MM.1S (cell line): Measurements from ENCODE around the gene CADM2.

Experiments used
- DNase-seq: peaks from one replicate; pipeline ENCODE4 v3.0.0-alpha.2; 2015
- H2AFZ ChIP-seq: fragments of 300-600 bp; sonication (generic); 2 replicates; pipeline ENCODE4 v1.6.0; 2016; ENCODE audit warnings: antibody characterized with exemption, low read length
- H3F3A ChIP-seq: fragments of 300-600 bp; sonication (generic); 2 replicates; pipeline ENCODE4 v1.6.1; 2016; ENCODE audit warnings: mild to moderate bottlenecking, antibody characterized with exemption, low read length, moderate library complexity, mixed read lengths; ENCODE audit not compliant: insufficient read depth
- H3K27ac ChIP-seq: fragments of 300-600 bp; sonication (generic); 2 replicates; pipeline ENCODE4 v1.5.1; 2016; ENCODE audit warnings: mild to moderate bottlenecking, low read length
- H3K27me3 ChIP-seq: fragments of 300-600 bp; sonication (generic); replicated peaks from 2 replicates; pipeline ENCODE4 v1.6.0; 2016; ENCODE audit warnings: low read length; ENCODE audit not compliant: insufficient read depth
- H3K36me3 ChIP-seq: fragments of 300-600 bp; sonication (generic); replicated peaks from 2 replicates; pipeline ENCODE4 v1.6.1; 2016; ENCODE audit warnings: mild to moderate bottlenecking, low read length, mixed read lengths; ENCODE audit not compliant: insufficient read depth
- H3K4me1 ChIP-seq: fragments of 300-600 bp; sonication (generic); 2 replicates; pipeline ENCODE4 v1.6.1; 2016; ENCODE audit warnings: low read length, mixed read lengths
- H3K4me2 ChIP-seq: fragments of 300-600 bp; sonication (generic); 2 replicates; pipeline ENCODE4 v1.6.0; 2016; ENCODE audit warnings: low read depth, low read length
- H3K4me3 ChIP-seq: fragments of 300-600 bp; sonication (generic); 2 replicates; pipeline ENCODE4 v1.5.1; 2016; ENCODE audit warnings: low read length, mixed read lengths
- H3K79me2 ChIP-seq: fragments of 300-600 bp; sonication (generic); 2 replicates; pipeline ENCODE4 v1.6.1; 2016; ENCODE audit warnings: mixed run types, low read length, mixed read lengths
- H3K9ac ChIP-seq: fragments of 300-600 bp; sonication (generic); 2 replicates; pipeline ENCODE4 v1.6.1; 2016; ENCODE audit warnings: low read length, mixed read lengths
- H3K9me2 ChIP-seq: fragments of 300-600 bp; sonication (generic); replicated peaks from 2 replicates; pipeline ENCODE4 v1.6.1; 2016; ENCODE audit warnings: mild to moderate bottlenecking, low read length, mixed read lengths; ENCODE audit not compliant: insufficient read depth
- H3K9me3 ChIP-seq: fragments of 300-600 bp; sonication (generic); replicated peaks from 2 replicates; pipeline ENCODE4 v1.6.1; 2016; ENCODE audit warnings: mild to moderate bottlenecking, low read length, mixed read lengths; ENCODE audit not compliant: insufficient read depth
- H4K20me1 ChIP-seq: fragments of 300-600 bp; sonication (generic); 2 replicates; pipeline ENCODE4 v1.6.1; 2016; ENCODE audit warnings: mild to moderate bottlenecking, low read length, moderate library complexity, mixed read lengths; ENCODE audit not compliant: insufficient read depth
- CTCF ChIP-seq: fragments of 300-600 bp; sonication (generic); IDR thresholded peaks from 2 replicates; pipeline ENCODE4 v1.5.1; 2016; ENCODE audit warnings: antibody characterized with exemption, low read length, mixed read lengths
- EZH2 ChIP-seq: fragments of 300-600 bp; sonication (generic); optimal IDR thresholded peaks from 2 replicates; pipeline ENCODE3; 2017; ENCODE audit warnings: low read depth, mild to moderate bottlenecking, antibody characterized with exemption, low read length, mixed read lengths
- EZH2phosphoT487 ChIP-seq: fragments of 300-600 bp; sonication (generic); IDR thresholded peaks from 2 replicates; pipeline ENCODE4 v1.6.1; 2018; ENCODE audit warnings: antibody characterized with exemption, low read length

Gene CADM2

DNA sequence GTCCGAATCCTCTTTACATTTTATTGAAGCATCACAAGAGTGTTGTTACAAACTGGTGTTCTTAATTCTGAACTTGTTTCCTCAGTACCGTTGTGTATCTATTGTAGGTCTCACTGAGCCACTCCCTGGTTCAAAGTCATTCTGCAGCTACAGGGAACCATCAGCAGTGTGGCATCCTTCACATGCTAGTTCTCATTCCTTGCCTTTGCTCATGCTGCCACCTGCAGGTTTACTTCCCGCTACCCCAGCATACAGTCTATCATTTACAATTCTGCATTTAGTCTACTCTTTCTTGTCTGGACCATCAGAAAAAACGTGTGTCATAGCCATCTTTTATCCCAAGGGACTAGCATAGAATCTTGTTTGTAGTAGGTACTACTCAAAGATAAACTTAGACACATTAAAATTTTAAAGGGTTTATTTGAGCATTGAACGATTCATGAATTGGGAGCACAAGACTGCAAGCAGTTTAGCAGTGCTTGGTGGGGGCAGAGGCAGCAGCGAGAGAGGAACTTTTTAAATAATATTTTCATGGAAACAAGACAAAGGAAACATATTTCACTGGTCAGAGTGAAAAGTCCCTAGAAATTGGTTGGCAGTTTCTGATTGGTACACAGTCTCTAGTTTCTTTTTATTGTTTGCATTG, 402.1 kb downstream of the CADM2 start:
- no peak overlapping the region for H2AFZ ChIP-seq
- TF ChIP-seq CTCF (peak; percentile 66), EZH2phosphoT487 (no peak)
- H4K20me1 ChIP-seq, result no peaks in the 10 kb centered on the region
- H3K9me2 ChIP-seq, result no peaks in the 10 kb centered on the region
- no peaks in the 10 kb centered on the region for H3K79me2 ChIP-seq
- H3K9ac ChIP-seq, result no peak overlapping the region
- no peak overlapping the region for H3K27ac ChIP-seq
- H3K9me3 ChIP-seq, result no peaks in the 10 kb centered on the region
- DNase-seq, result peak; percentile 61
- no peaks in the 10 kb centered on the region for H3K4me1 ChIP-seq
- H3K36me3 ChIP-seq, result no peaks in the 10 kb centered on the region
- H3K4me3 ChIP-seq, result no peak overlapping the region
- no peaks in the 10 kb centered on the region for H3F3A ChIP-seq
- no peak overlapping the region for H3K4me2 ChIP-seq
- H3K27me3 ChIP-seq, result no peaks in the 10 kb centered on the region

GRCh38 chr3:85364296-85364909, 405.6 kb downstream of the CADM2 start:
- no peak overlapping the region for H2AFZ ChIP-seq
- H3K9ac ChIP-seq, result no peak overlapping the region
- no peaks in the 10 kb centered on the region for H3K9me2 ChIP-seq
- H3K4me3 ChIP-seq, result no peak overlapping the region
- no peaks in the 10 kb centered on the region for H3F3A ChIP-seq
- TF ChIP-seq CTCF, result no peak
- H3K27ac ChIP-seq, result no peak overlapping the region
- H3K9me3 ChIP-seq, result no peaks in the 10 kb centered on the region
- no peaks in the 10 kb centered on the region for H3K36me3 ChIP-seq
- H3K27me3 ChIP-seq, result no peaks in the 10 kb centered on the region
- no peaks in the 10 kb centered on the region for H3K79me2 ChIP-seq
- no peaks in the 10 kb centered on the region for H3K4me1 ChIP-seq
- no peaks in the 10 kb centered on the region for H4K20me1 ChIP-seq
- H3K4me2 ChIP-seq, result no peak overlapping the region
- DNase-seq, result no peak

GRCh38 chr3:85370341-85370740, 411.6 kb downstream of the CADM2 start:
- no peak overlapping the region for H2AFZ ChIP-seq
- H3K9me2 ChIP-seq, result no peaks in the 10 kb centered on the region
- DNase-seq, result no peak
- no peaks in the 10 kb centered on the region for H3K79me2 ChIP-seq
- no peak overlapping the region for H3K27ac ChIP-seq
- no peaks in the 10 kb centered on the region for H3K4me1 ChIP-seq
- H3K27me3 ChIP-seq, result no peaks in the 10 kb centered on the region
- no peaks in the 10 kb centered on the region for H3F3A ChIP-seq
- no peak overlapping the region for H3K4me3 ChIP-seq
- TF ChIP-seq CTCF (no peak), EZH2phosphoT487 (no peak), EZH2 (no peak)
- no peaks in the 10 kb centered on the region for H3K9me3 ChIP-seq
- no peak overlapping the region for H3K4me2 ChIP-seq
- H3K36me3 ChIP-seq, result no peaks in the 10 kb centered on the region
- no peak overlapping the region for H3K9ac ChIP-seq
- no peaks in the 10 kb centered on the region for H4K20me1 ChIP-seq
